H9 (cell line): Measurements from ENCODE around the gene IMPDH1. TPM values are rescaled to one million over a fixed set of nuclear protein-coding genes. Genes with fewer than 3 reads are reported as not detected.

ENCODE experiments used
- DNase-seq: peaks from one replicate; pipeline ENCODE4 v3.0.0-alpha.2; 2017
- H2AFZ ChIP-seq: one replicate; pipeline ENCODE4 v1.6.1; 2013; ENCODE audit warnings: mild to moderate bottlenecking, low read length, control low read depth, moderate library complexity
- H2AK5ac ChIP-seq: 2 replicates; pipeline ENCODE4 v1.6.1; 2013; ENCODE audit warnings: low read length, control low read depth, mixed read lengths; ENCODE audit not compliant: insufficient read length
- H2BK120ac ChIP-seq: one replicate; pipeline ENCODE4 v1.6.1; 2013; ENCODE audit warnings: low read depth, mild to moderate bottlenecking, low read length, control low read depth, inconsistent platforms; ENCODE audit not compliant: poor library complexity, severe bottlenecking
- H2BK12ac ChIP-seq: 2 replicates; pipeline ENCODE4 v1.6.1; 2013; ENCODE audit warnings: low read length, control low read depth, mixed read lengths, low read depth; ENCODE audit not compliant: insufficient read length
- H2BK15ac ChIP-seq: 2 replicates; pipeline ENCODE4 v1.6.1; 2013; ENCODE audit warnings: low read depth, low read length, control low read depth
- H2BK20ac ChIP-seq: one replicate; pipeline ENCODE4 v1.6.1; 2013; ENCODE audit warnings: low read depth, mild to moderate bottlenecking, low read length, control low read depth, inconsistent platforms; ENCODE audit not compliant: poor library complexity, severe bottlenecking
- H2BK5ac ChIP-seq: 2 replicates; pipeline ENCODE4 v1.6.1; 2013; ENCODE audit warnings: low read length, control low read depth, mixed read lengths; ENCODE audit not compliant: insufficient read length
- H3K14ac ChIP-seq: 2 replicates; pipeline ENCODE4 v1.6.1; 2013; ENCODE audit warnings: low read length, control low read depth; ENCODE audit not compliant: insufficient read depth
- H3K18ac ChIP-seq: 2 replicates; pipeline ENCODE4 v1.6.1; 2013; ENCODE audit warnings: low read depth, mild to moderate bottlenecking, mixed read lengths, low read length, control low read depth; ENCODE audit not compliant: insufficient read length
- H3K23ac ChIP-seq: 2 replicates; pipeline ENCODE4 v1.6.1; 2013; ENCODE audit warnings: low read length, control low read depth, mixed read lengths, low read depth; ENCODE audit not compliant: insufficient read length
- H3K23me2 ChIP-seq: 2 replicates; pipeline ENCODE4 v1.6.1; 2013; ENCODE audit warnings: low read depth, mild to moderate bottlenecking, mixed read lengths, low read length, control low read depth; ENCODE audit not compliant: insufficient read length, poor library complexity, severe bottlenecking
- H3K27ac ChIP-seq: 2 replicates; pipeline ENCODE4 v1.5.1; 2013; ENCODE audit warnings: low read length, control low read depth, mixed read lengths, low read depth; ENCODE audit not compliant: insufficient read length
- H3K27me3 ChIP-seq: 2 replicates; pipeline ENCODE4 v1.6.1; 2013; ENCODE audit warnings: low read length, control low read depth, inconsistent platforms; ENCODE audit not compliant: insufficient read depth
- H3K4ac ChIP-seq: 2 replicates; pipeline ENCODE4 v1.6.1; 2013; ENCODE audit warnings: low read depth, mild to moderate bottlenecking, control low read depth, inconsistent platforms, low read length, moderate library complexity
- H3K4me1 ChIP-seq: 2 replicates; pipeline ENCODE4 v1.6.1; 2013; ENCODE audit warnings: low read length, control low read depth, inconsistent platforms; ENCODE audit not compliant: insufficient read depth
- H3K4me2 ChIP-seq: 2 replicates; pipeline ENCODE4 v1.6.1; 2013; ENCODE audit warnings: low read length, control low read depth, mixed read lengths; ENCODE audit not compliant: insufficient read length, insufficient read depth
- H3K56ac ChIP-seq: 2 replicates; pipeline ENCODE4 v1.6.1; 2013; ENCODE audit warnings: low read depth, mild to moderate bottlenecking, mixed read lengths, low read length, control low read depth; ENCODE audit not compliant: insufficient read length
- H3K79me1 ChIP-seq: 2 replicates; pipeline ENCODE4 v1.6.1; 2013; ENCODE audit warnings: low read depth, mild to moderate bottlenecking, moderate library complexity, low read length, control low read depth, inconsistent platforms; ENCODE audit not compliant: insufficient read depth, poor library complexity, severe bottlenecking
- H3K79me2 ChIP-seq: 2 replicates; pipeline ENCODE4 v1.6.1; 2013; ENCODE audit warnings: low read length, control low read depth, inconsistent platforms; ENCODE audit not compliant: insufficient read depth
- H3K9ac ChIP-seq: 2 replicates; pipeline ENCODE4 v1.6.1; 2013; ENCODE audit warnings: low read length, control low read depth, mixed read lengths; ENCODE audit not compliant: insufficient read length; ENCODE audit errors: extremely low read depth
- H3K9me3 ChIP-seq: one replicate; pipeline ENCODE4 v1.6.1; 2013; ENCODE audit warnings: low read depth, low read length, inconsistent platforms; ENCODE audit not compliant: control insufficient read depth
- H3T11ph ChIP-seq: one replicate; pipeline ENCODE4 v1.6.1; 2013; ENCODE audit warnings: mild to moderate bottlenecking, low read length, control low read depth, inconsistent platforms
- H4K20me1 ChIP-seq: one replicate; pipeline ENCODE4 v1.6.1; 2013; ENCODE audit not compliant: control insufficient read depth, insufficient read length, insufficient read depth
- H4K5ac ChIP-seq: 2 replicates; pipeline ENCODE4 v1.6.1; 2013; ENCODE audit warnings: low read depth, mild to moderate bottlenecking, mixed read lengths, low read length, control low read depth; ENCODE audit not compliant: insufficient read length
- H4K8ac ChIP-seq: replicated peaks from 2 replicates; pipeline ENCODE4 v1.6.1; 2013; ENCODE audit warnings: low read length, control low read depth, mixed read lengths, low read depth; ENCODE audit not compliant: insufficient read length
- H4K91ac ChIP-seq: 2 replicates; pipeline ENCODE4 v1.6.1; 2013; ENCODE audit warnings: low read depth, mild to moderate bottlenecking, moderate library complexity, mixed read lengths, low read length, control low read depth; ENCODE audit not compliant: insufficient read length
- H3K27ac Mint-ChIP-seq, 3 experiments: 2 replicates in 2 of 3; 3 replicates in 1 of 3; pipeline ENCODE4 v1.8.0; 2020 to 2021; ENCODE audit warnings: mixed read lengths in 3 of 3, mild to moderate bottlenecking in 1 of 3, moderate library complexity in 1 of 3
- H3K27me3 Mint-ChIP-seq: 2 replicates; pipeline ENCODE4 v1.8.0; 2021; ENCODE audit warnings: low read depth, mild to moderate bottlenecking, moderate library complexity, mixed read lengths
- H3K36me3 Mint-ChIP-seq, 3 experiments: 2 replicates in 2 of 3; 3 replicates in 1 of 3; pipeline ENCODE4 v1.8.0; 2020 to 2021; ENCODE audit warnings: low read depth in 3 of 3, mixed read lengths in 3 of 3; ENCODE audit not compliant: insufficient read depth in 1 of 3
- H3K4me1 Mint-ChIP-seq, 2 experiments: 2 replicates each; pipeline ENCODE4 v1.8.0; 2020; ENCODE audit warnings: mixed read lengths in 2 of 2
- H3K4me3 Mint-ChIP-seq, 2 experiments: 2 replicates in 1 of 2; 3 replicates in 1 of 2; pipeline ENCODE4 v1.8.0; 2020 to 2021; ENCODE audit warnings: mild to moderate bottlenecking in 2 of 2, mixed read lengths in 2 of 2, moderate library complexity in 1 of 2
- H3K9me3 Mint-ChIP-seq, 2 experiments: 2 replicates in 1 of 2; 3 replicates in 1 of 2; pipeline ENCODE4 v1.8.0; 2020; ENCODE audit warnings: mild to moderate bottlenecking in 2 of 2, mixed read lengths in 2 of 2, moderate library complexity in 1 of 2
- CTCF ChIP-seq: fragments of 200-600 bp; sonication (generic); conservative IDR thresholded peaks from 3 replicates; pipeline ENCODE4 v1.8.0; 2021; ENCODE audit warnings: antibody characterized with exemption, mild to moderate bottlenecking
- WGBS: extraction: QIAGEN DNeasy Blood & Tissue Kit; methylation state at CpG from one replicate; pipeline ENCODE4 v1.1.7; 2013; ENCODE audit warnings: missing lambda C conversion rate, low lambda C conversion rate, mixed read lengths; ENCODE audit not compliant: insufficient read length; ENCODE audit errors: extremely low coverage; 5-methylcytosine and 5-hydroxymethylcytosine counted together
- total RNA-seq: library from RNA; stranded (reverse); gene quantifications from 2 replicates; pipeline ENCODE4 v1.2.1, GENCODE V29; 2021

The IMPDH1 gene
- total RNA-seq, 1 experiment from 2014 or later, result 35.2 TPM

GRCh38 chr7:128442356-128442755 is 32.6 kb upstream of the IMPDH1 start:
- H2AK5ac ChIP-seq, result no peak overlapping the region
- no peak overlapping the region for H4K5ac ChIP-seq
- Mint-ChIP-seq H3K36me3 (no peaks in the 10 kb centered on the region), H3K27me3 (peaks cover 5% of the 10 kb centered on the region), H3K4me3 (no peak overlapping the region), H3K4me1 (peaks cover 3 to 8% of the 10 kb centered on the region in 2 experiments; a peak in 3 of 4 replicates), H3K9me3 (no peaks in the 10 kb centered on the region), H3K27ac (no peak overlapping the region)
- H4K91ac ChIP-seq, result no peak overlapping the region
- no peaks in the 10 kb centered on the region for H3K4me1 ChIP-seq
- no peak overlapping the region for H3K56ac ChIP-seq
- no peak overlapping the region for H3K27ac ChIP-seq
- H2BK20ac ChIP-seq, result no peak overlapping the region
- no peak overlapping the region for H2BK15ac ChIP-seq
- no peaks in the 10 kb centered on the region for H3K9me3 ChIP-seq
- no peak overlapping the region for H4K8ac ChIP-seq
- no peaks in the 10 kb centered on the region for H3K27me3 ChIP-seq
- no peaks in the 10 kb centered on the region for H3K79me2 ChIP-seq
- no peak overlapping the region for H3T11ph ChIP-seq
- no peak overlapping the region for H2BK12ac ChIP-seq
- H3K14ac ChIP-seq, result no peak overlapping the region
- H3K4ac ChIP-seq, result no peak overlapping the region
- no peak for TF ChIP-seq CTCF
- H3K23ac ChIP-seq, result no peak overlapping the region
- H4K20me1 ChIP-seq, result no peaks in the 10 kb centered on the region
- H3K79me1 ChIP-seq, result no peaks in the 10 kb centered on the region
- H3K9ac ChIP-seq, result no peak overlapping the region
- no peak overlapping the region for H2BK5ac ChIP-seq
- H3K18ac ChIP-seq, result no peak overlapping the region
- H3K23me2 ChIP-seq, result no peaks in the 10 kb centered on the region
- no peak overlapping the region for H2BK120ac ChIP-seq
- DNase-seq, result no peak
- H3K4me2 ChIP-seq, result no peak overlapping the region
- no peak overlapping the region for H2AFZ ChIP-seq
- no CpG with 5 or more reads among the region's 3 CpGs for WGBS
